Adipose tissue (tissue), 3 donors: ENCODE results near the gene FBXW2. TPM values are rescaled to one million over a fixed set of nuclear protein-coding genes. Genes with fewer than 3 reads are reported as not detected.

Experiments
- H3K27ac ChIP-seq: one replicate; pipeline ENCODE4 v1.5.1; 2013; ENCODE audit warnings: low read depth, low read length
- WGBS, 3 donors: extraction: QIAGEN DNeasy Blood & Tissue Kit; methylation state at CpG; one replicate each; pipeline ENCODE4 v1.1.7; 2013; 5-methylcytosine and 5-hydroxymethylcytosine counted together
- polyA plus RNA-seq, 3 donors: library from polyadenylated mRNA; stranded (reverse); fragments of 200-250 nt; gene quantifications; one replicate each; pipeline ENCODE4 v1.2.3, GENCODE V29; 2013
- donor health status: healthy with polysubstance abuse.
- donor health status: Bipolar disorder and iron deficiency.
- donor health status: healthy.

Gene FBXW2
- polyA plus RNA-seq, 3 donors: 9.2 to 31.6 (median 23.2) TPM

GRCh38 chr9:120726484-120726883, 66.7 kb downstream of the FBXW2 start:
- no peak overlapping the region for H3K27ac ChIP-seq
- 67 to 88% (median 77%) methylated on average over 2 of the region's 2 CpGs for WGBS, 3 donors

GRCh38 chr9:120725907-120726306, 67.3 kb downstream of the FBXW2 start:
- H3K27ac ChIP-seq: no peak overlapping the region
- WGBS, 3 donors: 61 to 79% (median 62%) methylated on average over 1 of the region's 1 CpG

- H3K27ac ChIP-seq: no peak overlapping the region
- 72 to 100% (median 76%) methylated on average over 1 of the region's 1 CpG for WGBS, 3 donors
Measured at GRCh38 chr9:120724757-120725400, 68.3 kb downstream of the FBXW2 start.

GRCh38 chr9:120723565-120723964, 69.7 kb downstream of the FBXW2 start:
- H3K27ac ChIP-seq: no peak overlapping the region
- 58 to 64% (median 62%) methylated on average over 3 of the region's 3 CpGs for WGBS, 3 donors

GRCh38 chr9:120720404-120720803, 72.8 kb downstream of the FBXW2 start:
- 92 to 97% (median 97%) methylated on average over 4 of the region's 4 CpGs for WGBS, 3 donors
- no peak overlapping the region for H3K27ac ChIP-seq

- 52 to 59% (median 57%) methylated on average over 3 of the region's 3 CpGs for WGBS, 3 donors
- no peak overlapping the region for H3K27ac ChIP-seq
Measured at GRCh38 chr9:120718316-120718715, 74.9 kb downstream of the FBXW2 start.

DNA sequence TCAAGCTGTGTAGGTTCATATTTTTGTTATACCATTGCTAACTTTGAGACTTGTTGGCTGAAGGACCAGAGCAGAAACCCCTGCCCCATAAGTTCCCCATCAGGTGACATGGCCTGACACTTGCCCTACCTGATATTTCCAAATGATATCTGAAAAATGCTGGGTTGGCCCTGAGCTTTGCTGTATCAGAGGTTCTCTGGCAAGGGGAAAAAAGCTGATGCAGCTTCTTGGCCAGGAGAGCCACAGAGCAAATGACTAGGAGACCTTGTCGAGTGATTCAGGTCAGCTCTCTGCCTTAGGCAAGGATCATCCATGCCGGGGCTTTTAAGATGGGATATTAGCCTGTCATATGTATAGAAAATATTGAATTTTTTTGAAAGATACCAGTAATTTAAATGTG, 76.0 kb downstream of the FBXW2 start:
- H3K27ac ChIP-seq: no peak overlapping the region
- 53 to 92% (median 85%) methylated on average over 2 of the region's 2 CpGs for WGBS, 3 donors

GRCh38 chr9:120716483-120716882, 76.7 kb downstream of the FBXW2 start:
- WGBS, 3 donors: 71 to 90% (median 86%) methylated on average over 5 of the region's 5 CpGs
- H3K27ac ChIP-seq: no peak overlapping the region

DNA sequence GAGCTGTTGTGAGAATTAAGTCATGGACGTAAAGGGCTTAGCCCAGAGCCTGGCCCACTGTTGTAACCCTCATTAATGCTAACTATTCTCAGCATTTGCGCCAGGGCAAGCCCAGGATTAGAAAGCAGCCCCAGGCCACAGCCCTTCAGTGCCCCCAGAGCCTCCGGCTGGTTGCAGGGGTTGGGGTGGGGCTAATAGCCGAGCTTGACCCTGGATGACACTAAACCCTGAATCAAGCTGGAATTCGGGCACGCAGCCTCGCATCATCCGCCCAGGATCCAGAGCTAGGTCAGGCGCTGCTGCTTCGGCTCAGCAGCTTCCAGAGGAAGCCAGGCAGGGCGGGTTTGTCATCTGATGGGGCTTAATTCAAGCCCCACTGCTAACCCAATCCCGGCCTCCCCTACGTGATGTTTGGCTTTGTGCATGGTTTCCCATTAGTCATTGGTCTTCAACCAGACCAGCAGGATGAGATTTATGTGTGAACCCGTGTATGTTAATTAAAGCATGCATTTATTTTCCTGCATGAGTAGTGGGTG, 77.8 kb downstream of the FBXW2 start:
- 44 to 68% (median 53%) methylated on average over 14 of the region's 14 CpGs for WGBS, 3 donors
- no peak overlapping the region for H3K27ac ChIP-seq

- H3K27ac ChIP-seq: no peak overlapping the region
- 8 to 13% (median 11%) methylated on average over 27 to 30 of the region's 30 CpGs for WGBS, 3 donors
Measured at GRCh38 chr9:120714846-120715388, 78.3 kb downstream of the FBXW2 start.

- H3K27ac ChIP-seq: no peak within 1 kb of the TSS
- 0 to 1% (median 0%) methylated on average over 74 to 102 of the region's 102 CpGs for WGBS, 3 donors
Measured at GRCh38 chr9:120714088-120714845, 78.9 kb downstream of the FBXW2 start, which contains the start of gene MEGF9. TSS of gene MEGF9 (minus strand) at chr9:120714470. CDS start at chr9:120714358, 112 bp downstream.

- 1 to 2% (median 2%) methylated on average over 44 to 50 of the region's 50 CpGs for WGBS, 3 donors
- H3K27ac ChIP-seq: no peak overlapping the region
Measured at GRCh38 chr9:120713257-120714087, 79.7 kb downstream of the FBXW2 start.

- WGBS, 3 donors: 26 to 41% (median 41%) methylated on average over 4 of the region's 4 CpGs
Measured at GRCh38 chr9:120712539-120713031, 80.6 kb downstream of the FBXW2 start.

GRCh38 chr9:120711841-120712538, 81.2 kb downstream of the FBXW2 start:
- H3K27ac ChIP-seq: no peak overlapping the region
- WGBS, 3 donors: 33 to 40% (median 37%) methylated on average over 5 of the region's 5 CpGs

More at GRCh38 chr9:120712539-120713031, 80.6 kb downstream of the FBXW2 start:
- no peak overlapping the region for H3K27ac ChIP-seq

DNA sequence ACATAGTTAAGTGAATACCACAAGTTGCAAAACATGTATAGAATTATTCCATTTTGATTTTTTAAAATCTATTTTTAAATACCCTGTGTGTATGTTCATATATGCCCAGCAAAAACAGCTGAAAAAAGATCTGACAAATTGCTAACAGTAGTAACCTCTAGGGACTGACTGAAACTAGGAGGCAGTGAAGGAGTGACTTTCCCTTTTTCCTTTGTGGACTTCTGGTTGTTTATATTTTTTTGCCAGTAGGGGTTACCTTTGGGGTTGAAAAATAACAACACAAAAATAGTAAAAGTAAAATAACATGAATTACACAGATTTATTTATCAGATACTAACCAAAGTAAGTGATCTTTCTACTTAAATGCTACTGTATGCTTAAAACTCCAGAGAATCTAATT, 81.9 kb downstream of the FBXW2 start:
- no peak overlapping the region for H3K27ac ChIP-seq

- WGBS, 3 donors: 26 to 52% (median 46%) methylated on average over 8 to 10 of the region's 10 CpGs
- H3K27ac ChIP-seq: no peak overlapping the region
Measured at GRCh38 chr9:120710110-120710981, 82.9 kb downstream of the FBXW2 start.
